Hepatocyte (in vitro differentiated cells): ENCODE measurements around the gene OTOS. TPM values are rescaled to one million over a fixed set of nuclear protein-coding genes. Genes with fewer than 3 reads are reported as not detected.

Source experiments
- DNase-seq: peaks from one replicate; pipeline ENCODE4 v3.0.0-alpha.2; 2016; ENCODE audit warnings: low spot score
- H2AFZ ChIP-seq: fragments of 200-600 bp; sonication (generic); 2 replicates; pipeline ENCODE4 v1.6.0; 2016; ENCODE audit warnings: antibody characterized with exemption, mild to moderate bottlenecking
- H3K27ac ChIP-seq: fragments of 200-600 bp; sonication (generic); 2 replicates; pipeline ENCODE4 v1.5.1; 2016; ENCODE audit warnings: mild to moderate bottlenecking
- H3K27me3 ChIP-seq: fragments of 200-600 bp; sonication (generic); 2 replicates; pipeline ENCODE4 v1.6.1; 2016
- H3K36me3 ChIP-seq: fragments of 200-600 bp; sonication (generic); replicated peaks from 2 replicates; pipeline ENCODE4 v1.5.1; 2016; ENCODE audit warnings: low read depth; ENCODE audit not compliant: insufficient read depth
- H3K4me1 ChIP-seq: fragments of 200-600 bp; sonication (generic); 2 replicates; pipeline ENCODE4 v1.5.1; 2016; ENCODE audit warnings: mild to moderate bottlenecking, moderate library complexity; ENCODE audit not compliant: insufficient read depth
- H3K4me2 ChIP-seq: fragments of 200-600 bp; sonication (generic); 2 replicates; pipeline ENCODE4 v1.6.0; 2016
- H3K4me3 ChIP-seq: fragments of 200-600 bp; sonication (generic); 2 replicates; pipeline ENCODE4 v1.5.1; 2016; ENCODE audit warnings: mild to moderate bottlenecking
- H3K79me2 ChIP-seq: fragments of 200-600 bp; sonication (generic); 2 replicates; pipeline ENCODE4 v1.6.0; 2017; ENCODE audit warnings: mild to moderate bottlenecking
- H3K9me2 ChIP-seq: fragments of 200-600 bp; sonication (generic); replicated peaks from 2 replicates; pipeline ENCODE4 v1.6.0; 2017; ENCODE audit warnings: mild to moderate bottlenecking; ENCODE audit not compliant: insufficient read depth
- H3K9me3 ChIP-seq: fragments of 200-600 bp; sonication (generic); 2 replicates; pipeline ENCODE4 v1.5.1; 2016; ENCODE audit warnings: low read depth, mild to moderate bottlenecking
- H4K20me1 ChIP-seq: fragments of 200-600 bp; sonication (generic); 2 replicates; pipeline ENCODE4 v1.6.0; 2016; ENCODE audit warnings: mild to moderate bottlenecking; ENCODE audit not compliant: insufficient read depth, poor library complexity, severe bottlenecking
- CTCF ChIP-seq: fragments of 200-600 bp; sonication (generic); IDR thresholded peaks from 2 replicates; pipeline ENCODE4 v1.5.1; 2016; ENCODE audit warnings: antibody characterized with exemption, mild to moderate bottlenecking; ENCODE audit not compliant: poor library complexity
- EZH2 ChIP-seq: fragments of 200-600 bp; sonication (generic); IDR thresholded peaks from 2 replicates; pipeline ENCODE4 v1.6.1; 2016; ENCODE audit warnings: antibody characterized with exemption, mild to moderate bottlenecking, borderline replicate concordance
- EZH2phosphoT487 ChIP-seq: fragments of 200-600 bp; sonication (generic); IDR thresholded peaks from one replicate; pipeline ENCODE4 v1.6.1; 2018; ENCODE audit warnings: antibody characterized with exemption, mild to moderate bottlenecking, low read depth, moderate library complexity; ENCODE audit not compliant: unreplicated experiment, severe bottlenecking
- WGBS: methylation state at CpG from one replicate; pipeline ENCODE4 v1.1.6; 2016; ENCODE audit warnings: low lambda C conversion rate; ENCODE audit errors: missing lambda C conversion rate; 5-methylcytosine and 5-hydroxymethylcytosine counted together
- polyA plus RNA-seq: library from polyadenylated mRNA; unstranded; fragments of >200 nt; fragmentation: Nextera tagmentation; extraction: Ambion mirVana; gene quantifications from 2 replicates; pipeline ENCODE4 v1.2.1, GENCODE V29; 2016
- total RNA-seq: library from RNA; depleted of rRNA; stranded (reverse); fragments of >200 nt; gene quantifications from 2 replicates; pipeline ENCODE4 v1.2.3, GENCODE V29; 2014

The OTOS gene
- total and polyA plus RNA-seq, 2 experiments from 2014 or later = 0.50 TPM; not detected in 1

GRCh38 chr2:240121675-240122074 is 18.8 kb downstream of the OTOS start:
- Histone ChIP-seq H3K4me2 (no peak overlapping the region), H2AFZ (no peak overlapping the region), H3K79me2 (no peaks in the 10 kb centered on the region), H3K27me3 (no peaks in the 10 kb centered on the region), H3K9me2 (no peaks in the 10 kb centered on the region), H3K36me3 (no peaks in the 10 kb centered on the region), H4K20me1 (no peaks in the 10 kb centered on the region), H3K4me3 (no peak overlapping the region), H3K9me3 (no peaks in the 10 kb centered on the region), H3K27ac (no peak overlapping the region), H3K4me1 (no peaks in the 10 kb centered on the region)
- WGBS = 77% methylated on average over 11 of the region's 11 CpGs
- TF ChIP-seq EZH2phosphoT487 (no peak), CTCF (no peak), EZH2 (no peak)
- DNase-seq = no peak

- Histone ChIP-seq H3K4me1 (no peaks in the 10 kb centered on the region), H3K4me2 (no peak overlapping the region), H3K27ac (no peak overlapping the region), H2AFZ (no peak overlapping the region), H3K9me2 (no peaks in the 10 kb centered on the region), H3K79me2 (no peaks in the 10 kb centered on the region), H3K36me3 (no peaks in the 10 kb centered on the region), H3K9me3 (no peaks in the 10 kb centered on the region), H4K20me1 (no peaks in the 10 kb centered on the region), H3K27me3 (no peaks in the 10 kb centered on the region), H3K4me3 (no peak overlapping the region)
- WGBS = 75% methylated on average over 4 of the region's 4 CpGs
- TF ChIP-seq CTCF = no peak
- TF ChIP-seq EZH2phosphoT487 = no peak
- no peak for TF ChIP-seq EZH2
- no peak for DNase-seq
Measured at GRCh38 chr2:240121190-240121589, 19.3 kb downstream of the OTOS start.

GRCh38 chr2:240114233-240114632 is 26.2 kb downstream of the OTOS start:
- no peaks in the 10 kb centered on the region for H3K9me2 ChIP-seq
- 85% methylated on average over 6 of the region's 6 CpGs for whole genome bisulfite sequencing
- H3K4me1 ChIP-seq = no peaks in the 10 kb centered on the region
- H2AFZ ChIP-seq = no peak overlapping the region
- H3K36me3 ChIP-seq = no peaks in the 10 kb centered on the region
- no peak for DNase-seq
- TF ChIP-seq EZH2 (no peak), CTCF (no peak), EZH2phosphoT487 (no peak)
- H3K4me2 ChIP-seq = no peak overlapping the region
- no peaks in the 10 kb centered on the region for H4K20me1 ChIP-seq
- H3K9me3 ChIP-seq = no peaks in the 10 kb centered on the region
- H3K79me2 ChIP-seq = no peaks in the 10 kb centered on the region
- H3K27me3 ChIP-seq = peaks cover 25% of the 10 kb centered on the region
- H3K27ac ChIP-seq = no peak overlapping the region
- H3K4me3 ChIP-seq = no peak overlapping the region
